ENCODE data around the gene SLC25A42. TPM values are rescaled to one million over a fixed set of nuclear protein-coding genes. Genes with fewer than 3 reads are reported as not detected.
A peak's percentile ranks its signal among the peaks of the same experiment; 100 is the strongest.
"Not testable (repeated sequence)": the region's sequence is repeated elsewhere in the genome, so short reads cannot be mapped to it uniquely, and the experiment has no call there.

Gene SLC25A42
- total RNA-seq, 2 donors from 2014 or later: 15.1 to 19.2 TPM

GRCh38 chr19:19106938-19107337 lies 43.1 kb downstream of the SLC25A42 start:
- H3K27ac Mint-ChIP-seq; ATAC-seq; H3K9me3 Mint-ChIP-seq; DNase-seq (ENCODE audit: low spot score in 2 of 2); H3K36me3 Mint-ChIP-seq: not testable (repeated sequence)

- Mint-ChIP-seq H3K27ac (no peak overlapping the region), H3K36me3 (no peaks in the 10 kb centered on the region), H3K9me3 (no peaks in the 10 kb centered on the region)
- ATAC-seq: no peak
- DNase-seq (ENCODE audit: low spot score in 2 of 2): no peak
Measured at GRCh38 chr19:19107654-19108053, 43.9 kb downstream of the SLC25A42 start.

- no peaks in the 10 kb centered on the region for H3K9me3 Mint-ChIP-seq
- H3K27ac Mint-ChIP-seq: no peak overlapping the region
- DNase-seq (ENCODE audit: low spot score in 2 of 2) (no peak), ATAC-seq (no peak)
- no peaks in the 10 kb centered on the region for H3K36me3 Mint-ChIP-seq
Measured at GRCh38 chr19:19109601-19110000, 45.8 kb downstream of the SLC25A42 start.

- DNase-seq (ENCODE audit: low spot score in 2 of 2): peak in 1 of 2 donors; percentile 21
- Mint-ChIP-seq H3K27ac (no peak overlapping the region), H3K9me3 (no peaks in the 10 kb centered on the region), H3K36me3 (no peaks in the 10 kb centered on the region)
- ATAC-seq: peak; percentile 61 to 76
Measured at GRCh38 chr19:19110410-19111135, 46.8 kb downstream of the SLC25A42 start.

GRCh38 chr19:19111136-19111835 lies 47.5 kb downstream of the SLC25A42 start:
- DNase-seq (ENCODE audit: low spot score in 2 of 2) (no peak), ATAC-seq (no peak)
- Mint-ChIP-seq H3K27ac (no peak overlapping the region), H3K9me3 (no peaks in the 10 kb centered on the region), H3K36me3 (no peaks in the 10 kb centered on the region)

- DNase-seq (ENCODE audit: low spot score in 2 of 2) (no peak), ATAC-seq (no peak)
- Mint-ChIP-seq H3K27ac (peak overlapping the region in 1 of 2 donors; percentile 44), H3K9me3 (no peaks in the 10 kb centered on the region), H3K36me3 (no peaks in the 10 kb centered on the region)
Measured at GRCh38 chr19:19111967-19112580, 48.3 kb downstream of the SLC25A42 start.

GRCh38 chr19:19113040-19113626 lies 49.3 kb downstream of the SLC25A42 start:
- Mint-ChIP-seq H3K9me3 (no peaks in the 10 kb centered on the region), H3K27ac (no peak overlapping the region), H3K36me3 (no peaks in the 10 kb centered on the region)
- DNase-seq (ENCODE audit: low spot score in 2 of 2) (no peak), ATAC-seq (peak; percentile 9 to 33)

- H3K27ac Mint-ChIP-seq: no peak overlapping the region
- DNase-seq (ENCODE audit: low spot score in 2 of 2) (peak in 1 of 2 donors; percentile 66), ATAC-seq (peak; percentile 50 to 59)
- H3K36me3 Mint-ChIP-seq: no peaks in the 10 kb centered on the region
- H3K9me3 Mint-ChIP-seq: no peaks in the 10 kb centered on the region
Measured at GRCh38 chr19:19115954-19116353, 52.2 kb downstream of the SLC25A42 start.

GRCh38 chr19:19119325-19120237 lies 55.8 kb downstream of the SLC25A42 start:
- H3K36me3 Mint-ChIP-seq: peaks cover 17 to 20% of the 10 kb centered on the region in 2 donors
- DNase-seq (ENCODE audit: low spot score in 2 of 2) (no peak), ATAC-seq (no peak)
- peaks cover 6% of the 10 kb centered on the region in 2 donors for H3K9me3 Mint-ChIP-seq
- no peak overlapping the region for H3K27ac Mint-ChIP-seq

GRCh38 chr19:19120308-19121231 lies 56.8 kb downstream of the SLC25A42 start:
- peaks cover 17 to 20% of the 10 kb centered on the region in 2 donors for H3K36me3 Mint-ChIP-seq
- no peak overlapping the region for H3K27ac Mint-ChIP-seq
- DNase-seq (ENCODE audit: low spot score in 2 of 2): peak in 1 of 2 donors; percentile 34
- H3K9me3 Mint-ChIP-seq: peaks cover 6% of the 10 kb centered on the region in 2 donors
- ATAC-seq: peak in 1 of 2 donors; percentile 51

GRCh38 chr19:19121371-19121770 lies 57.6 kb downstream of the SLC25A42 start:
- ATAC-seq (no peak), DNase-seq (ENCODE audit: low spot score in 2 of 2) (no peak)
- peaks cover 17 to 20% of the 10 kb centered on the region in 2 donors for H3K36me3 Mint-ChIP-seq
- peaks cover 6% of the 10 kb centered on the region in 2 donors for H3K9me3 Mint-ChIP-seq
- H3K27ac Mint-ChIP-seq: no peak overlapping the region

GRCh38 chr19:19122902-19123301 lies 59.1 kb downstream of the SLC25A42 start:
- no peak for ATAC-seq
- Mint-ChIP-seq H3K36me3 (peaks cover 17 to 23% of the 10 kb centered on the region in 2 donors), H3K9me3 (peaks cover 6 to 8% of the 10 kb centered on the region in 2 donors), H3K27ac (no peak overlapping the region)
- no peak for DNase-seq (ENCODE audit: low spot score in 2 of 2)

GRCh38 chr19:19123386-19123785 lies 59.6 kb downstream of the SLC25A42 start:
- Mint-ChIP-seq H3K36me3 (peaks cover 17 to 25% of the 10 kb centered on the region in 2 donors), H3K27ac (no peak overlapping the region), H3K9me3 (peaks cover 6 to 10% of the 10 kb centered on the region in 2 donors)
- ATAC-seq (no peak), DNase-seq (ENCODE audit: low spot score in 2 of 2) (no peak)

- DNase-seq (ENCODE audit: low spot score in 2 of 2): no peak
- Mint-ChIP-seq H3K9me3 (peaks cover 6 to 10% of the 10 kb centered on the region in 2 donors), H3K36me3 (peaks cover 17 to 25% of the 10 kb centered on the region in 2 donors), H3K27ac (no peak overlapping the region)
- ATAC-seq: no peak
Measured at GRCh38 chr19:19126102-19126501, 62.3 kb downstream of the SLC25A42 start.

- ATAC-seq (no peak), DNase-seq (ENCODE audit: low spot score in 2 of 2) (no peak)
- no peak overlapping the region for H3K27ac Mint-ChIP-seq
- H3K36me3 Mint-ChIP-seq: peaks cover 9 to 31% of the 10 kb centered on the region in 2 donors
- peaks cover 3 to 8% of the 10 kb centered on the region in 2 donors for H3K9me3 Mint-ChIP-seq
Measured at GRCh38 chr19:19131989-19132388, 68.2 kb downstream of the SLC25A42 start.

Measured in activated naive CD4-positive, alpha-beta T cell treated with anti-CD3 and anti-CD28 coated beads, Interleukin-2, amount 50 U/mL, for 72 hours (primary cell).